HUES64 (cell line): ENCODE data around the gene LITAF.

Source experiments
- H3K27ac ChIP-seq: 2 replicates; pipeline ENCODE4 v1.7.0; 2013; ENCODE audit warnings: low read depth, low read length, inconsistent platforms
- H3K27me3 ChIP-seq: 2 replicates; pipeline ENCODE4 v1.6.1; 2013; ENCODE audit warnings: mild to moderate bottlenecking, low read length; ENCODE audit not compliant: insufficient read depth
- H3K36me3 ChIP-seq: 2 replicates; pipeline ENCODE4 v1.6.1; 2013; ENCODE audit warnings: mild to moderate bottlenecking, low read length; ENCODE audit not compliant: insufficient read depth
- H3K4me1 ChIP-seq: 2 replicates; pipeline ENCODE4 v1.6.1; 2013; ENCODE audit warnings: mild to moderate bottlenecking, low read length, moderate library complexity; ENCODE audit not compliant: insufficient read depth
- H3K4me3 ChIP-seq: 2 replicates; pipeline ENCODE4 v1.5.1; 2013; ENCODE audit warnings: mild to moderate bottlenecking, low read length, moderate library complexity
- H3K9ac ChIP-seq: 2 replicates; pipeline ENCODE4 v1.6.1; 2013; ENCODE audit warnings: mild to moderate bottlenecking, low read depth, low read length
- H3K9me3 ChIP-seq: 2 replicates; pipeline ENCODE4 v1.6.1; 2013; ENCODE audit warnings: low read depth, low read length; ENCODE audit not compliant: insufficient read depth
- WGBS: fragments of 150-250, 120-280 bp; methylation state at CpG from one replicate; pipeline ENCODE4 v1.1.7; 2013; ENCODE audit warnings: missing lambda C conversion rate; 5-methylcytosine and 5-hydroxymethylcytosine counted together

LITAF gene

GRCh38 chr16:11620243-11621003 lies 33.7 kb upstream of the LITAF start:
- 94% methylated on average over 8 of the region's 8 CpGs for WGBS
- peaks cover 11% of the 10 kb centered on the region; the same call in 1 of the 2 replicates for H3K4me1 ChIP-seq

GRCh38 chr16:11619327-11619851 lies 32.7 kb upstream of the LITAF start:
- Histone ChIP-seq H3K36me3 (no peaks in the 10 kb centered on the region), H3K27me3 (no peaks in the 10 kb centered on the region), H3K27ac (no peak overlapping the region), H3K9ac (no peak overlapping the region), H3K4me3 (no peak overlapping the region), H3K9me3 (no peaks in the 10 kb centered on the region), H3K4me1 (peaks cover 21% of the 10 kb centered on the region)
- 93% methylated on average over 2 of the region's 2 CpGs for WGBS

More at GRCh38 chr16:11620243-11621003, 33.7 kb upstream of the LITAF start:
- Histone ChIP-seq H3K9ac (no peak overlapping the region), H3K36me3 (no peaks in the 10 kb centered on the region), H3K27me3 (no peaks in the 10 kb centered on the region), H3K9me3 (no peaks in the 10 kb centered on the region), H3K27ac (no peak overlapping the region), H3K4me3 (no peak overlapping the region)

GRCh38 chr16:11618107-11618717 lies 31.5 kb upstream of the LITAF start:
- Histone ChIP-seq H3K4me3 (no peak overlapping the region), H3K9ac (no peak overlapping the region), H3K27ac (0 out of 2 replicates have a peak overlapping the region, but pooled peaks have one; percentile 25), H3K27me3 (no peaks in the 10 kb centered on the region), H3K9me3 (no peaks in the 10 kb centered on the region), H3K4me1 (peaks cover 21% of the 10 kb centered on the region), H3K36me3 (no peaks in the 10 kb centered on the region)
- 86% methylated on average over 16 of the region's 16 CpGs for WGBS

GRCh38 chr16:11615748-11616447 lies 29.2 kb upstream of the LITAF start:
- Histone ChIP-seq H3K9ac (no peak overlapping the region), H3K4me1 (peaks cover 21% of the 10 kb centered on the region), H3K36me3 (no peaks in the 10 kb centered on the region), H3K4me3 (no peak overlapping the region), H3K27ac (peak overlapping the region; percentile 66; the same call in 1 of the 2 replicates), H3K27me3 (no peaks in the 10 kb centered on the region), H3K9me3 (no peaks in the 10 kb centered on the region)
- 41% methylated on average over 8 of the region's 8 CpGs for WGBS

GRCh38 chr16:11614587-11615175 lies 28.0 kb upstream of the LITAF start:
- H3K36me3 ChIP-seq = no peaks in the 10 kb centered on the region
- H3K9ac ChIP-seq = no peak overlapping the region
- peak overlapping the region; percentile 57; the same call in 1 of the 2 replicates for H3K27ac ChIP-seq
- H3K9me3 ChIP-seq = no peaks in the 10 kb centered on the region
- no peaks in the 10 kb centered on the region for H3K27me3 ChIP-seq
- H3K4me1 ChIP-seq = peaks cover 26% of the 10 kb centered on the region
- no peak overlapping the region for H3K4me3 ChIP-seq
- WGBS = 45% methylated on average over 10 of the region's 10 CpGs

GRCh38 chr16:11613381-11614303 lies 26.9 kb upstream of the LITAF start:
- H3K36me3 ChIP-seq = no peaks in the 10 kb centered on the region
- peaks cover 29% of the 10 kb centered on the region for H3K4me1 ChIP-seq
- H3K27me3 ChIP-seq = no peaks in the 10 kb centered on the region
- no peak overlapping the region for H3K27ac ChIP-seq
- no peak overlapping the region for H3K9ac ChIP-seq
- H3K9me3 ChIP-seq = no peaks in the 10 kb centered on the region
- no peak overlapping the region for H3K4me3 ChIP-seq
- WGBS = 84% methylated on average over 20 of the region's 20 CpGs

GRCh38 chr16:11612665-11613025 lies 25.9 kb upstream of the LITAF start:
- Histone ChIP-seq H3K9me3 (no peaks in the 10 kb centered on the region), H3K27me3 (no peaks in the 10 kb centered on the region), H3K27ac (no peak overlapping the region), H3K4me1 (peaks cover 29% of the 10 kb centered on the region), H3K4me3 (no peak overlapping the region), H3K36me3 (no peaks in the 10 kb centered on the region), H3K9ac (no peak overlapping the region)
- whole genome bisulfite sequencing = 80% methylated on average over 5 of the region's 5 CpGs

GRCh38 chr16:11611871-11612664 lies 25.3 kb upstream of the LITAF start:
- H3K9me3 ChIP-seq = no peaks in the 10 kb centered on the region
- peaks cover 29% of the 10 kb centered on the region for H3K4me1 ChIP-seq
- no peaks in the 10 kb centered on the region for H3K36me3 ChIP-seq
- no peak overlapping the region for H3K9ac ChIP-seq
- 60% methylated on average over 23 of the region's 23 CpGs for WGBS
- H3K4me3 ChIP-seq = no peak overlapping the region
- no peaks in the 10 kb centered on the region for H3K27me3 ChIP-seq
- no peak overlapping the region; the same call in 1 of the 2 replicates for H3K27ac ChIP-seq

GRCh38 chr16:11610580-11610979 lies 23.9 kb upstream of the LITAF start:
- Histone ChIP-seq H3K9ac (no peak overlapping the region), H3K27me3 (no peaks in the 10 kb centered on the region), H3K36me3 (no peaks in the 10 kb centered on the region), H3K4me1 (peaks cover 19% of the 10 kb centered on the region), H3K4me3 (no peak overlapping the region), H3K27ac (no peak overlapping the region), H3K9me3 (no peaks in the 10 kb centered on the region)
- 95% methylated on average over 5 of the region's 6 CpGs for WGBS

- 89% methylated on average over 9 of the region's 9 CpGs for WGBS
- Histone ChIP-seq H3K4me1 (peaks cover 15% of the 10 kb centered on the region), H3K27me3 (no peaks in the 10 kb centered on the region), H3K27ac (no peak overlapping the region), H3K9me3 (no peaks in the 10 kb centered on the region), H3K4me3 (no peak overlapping the region), H3K9ac (no peak overlapping the region), H3K36me3 (no peaks in the 10 kb centered on the region)
These were observed 23.4 kb upstream of the LITAF start for GRCh38 chr16:11610121-11610505.
